Progenitor cell of endocrine pancreas (in vitro differentiated cells): ENCODE results near the gene SACM1L. TPM values are rescaled to one million over a fixed set of nuclear protein-coding genes. Genes with fewer than 3 reads are reported as not detected.
A peak's percentile ranks its signal among the peaks of the same experiment; 100 is the strongest.

Source experiments
- DNase-seq: peaks from one replicate; pipeline ENCODE4 v3.0.0; 2021; ENCODE audit warnings: low spot score; ENCODE audit not compliant: unreplicated experiment
- H3K27ac Mint-ChIP-seq: 2 replicates; pipeline ENCODE4 v1.8.0; 2021; ENCODE audit warnings: mild to moderate bottlenecking, moderate library complexity, mixed read lengths
- H3K27me3 Mint-ChIP-seq: 2 replicates; pipeline ENCODE4 v1.8.0; 2021; ENCODE audit warnings: mixed read lengths
- H3K36me3 Mint-ChIP-seq: 2 replicates; pipeline ENCODE4 v1.8.0; 2022; ENCODE audit warnings: mixed read lengths; ENCODE audit not compliant: insufficient read depth
- H3K4me1 Mint-ChIP-seq: 2 replicates; pipeline ENCODE4 v1.8.0; 2021; ENCODE audit warnings: low read depth, mixed read lengths
- H3K4me3 Mint-ChIP-seq: 2 replicates; pipeline ENCODE4 v1.8.0; 2021; ENCODE audit warnings: low read depth, mild to moderate bottlenecking, moderate library complexity, mixed read lengths
- H3K9me3 Mint-ChIP-seq: 2 replicates; pipeline ENCODE4 v1.8.0; 2021; ENCODE audit warnings: low read depth, mixed read lengths
- long read RNA-seq: library from polyadenylated mRNA; unstranded; transcript quantifications from one replicate; pipeline ENCODE4 v2.0.0, GENCODE V29; 2020
- total RNA-seq: library from RNA; stranded (reverse); gene quantifications from 2 replicates; pipeline ENCODE4 v1.2.1, GENCODE V29; 2021
- TF ChIP-seq, protein P1 (sequence below): fragments of 200-600 bp; sonication (generic); IDR thresholded peaks from one replicate; pipeline ENCODE4 v1.5.0; 2021; ENCODE audit warnings: antibody characterized with exemption, mild to moderate bottlenecking; ENCODE audit not compliant: unreplicated experiment

The SACM1L gene, protein sequence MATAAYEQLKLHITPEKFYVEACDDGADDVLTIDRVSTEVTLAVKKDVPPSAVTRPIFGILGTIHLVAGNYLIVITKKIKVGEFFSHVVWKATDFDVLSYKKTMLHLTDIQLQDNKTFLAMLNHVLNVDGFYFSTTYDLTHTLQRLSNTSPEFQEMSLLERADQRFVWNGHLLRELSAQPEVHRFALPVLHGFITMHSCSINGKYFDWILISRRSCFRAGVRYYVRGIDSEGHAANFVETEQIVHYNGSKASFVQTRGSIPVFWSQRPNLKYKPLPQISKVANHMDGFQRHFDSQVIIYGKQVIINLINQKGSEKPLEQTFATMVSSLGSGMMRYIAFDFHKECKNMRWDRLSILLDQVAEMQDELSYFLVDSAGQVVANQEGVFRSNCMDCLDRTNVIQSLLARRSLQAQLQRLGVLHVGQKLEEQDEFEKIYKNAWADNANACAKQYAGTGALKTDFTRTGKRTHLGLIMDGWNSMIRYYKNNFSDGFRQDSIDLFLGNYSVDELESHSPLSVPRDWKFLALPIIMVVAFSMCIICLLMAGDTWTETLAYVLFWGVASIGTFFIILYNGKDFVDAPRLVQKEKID
- total RNA-seq = 56.7 and 61.3 TPM in 2 replicates
- long read RNA-seq, transcript SACM1L-201 (20 exons, 3,723 nt) = major isoform, 50 of 76 reads
- long read RNA-seq, partial matches to known transcripts = 16 of 76 reads
- long read RNA-seq, other reads (novel, unspliced or antisense) = 6 of 76 reads

- no peaks in the 10 kb centered on the region for H3K27me3 Mint-ChIP-seq
- DNase-seq = peak; percentile 93
- peak within 1 kb of the TSS; percentile 100 for H3K27ac Mint-ChIP-seq
- no peaks in the 10 kb centered on the region for H3K9me3 Mint-ChIP-seq
- TF ChIP-seq, protein P1, sequence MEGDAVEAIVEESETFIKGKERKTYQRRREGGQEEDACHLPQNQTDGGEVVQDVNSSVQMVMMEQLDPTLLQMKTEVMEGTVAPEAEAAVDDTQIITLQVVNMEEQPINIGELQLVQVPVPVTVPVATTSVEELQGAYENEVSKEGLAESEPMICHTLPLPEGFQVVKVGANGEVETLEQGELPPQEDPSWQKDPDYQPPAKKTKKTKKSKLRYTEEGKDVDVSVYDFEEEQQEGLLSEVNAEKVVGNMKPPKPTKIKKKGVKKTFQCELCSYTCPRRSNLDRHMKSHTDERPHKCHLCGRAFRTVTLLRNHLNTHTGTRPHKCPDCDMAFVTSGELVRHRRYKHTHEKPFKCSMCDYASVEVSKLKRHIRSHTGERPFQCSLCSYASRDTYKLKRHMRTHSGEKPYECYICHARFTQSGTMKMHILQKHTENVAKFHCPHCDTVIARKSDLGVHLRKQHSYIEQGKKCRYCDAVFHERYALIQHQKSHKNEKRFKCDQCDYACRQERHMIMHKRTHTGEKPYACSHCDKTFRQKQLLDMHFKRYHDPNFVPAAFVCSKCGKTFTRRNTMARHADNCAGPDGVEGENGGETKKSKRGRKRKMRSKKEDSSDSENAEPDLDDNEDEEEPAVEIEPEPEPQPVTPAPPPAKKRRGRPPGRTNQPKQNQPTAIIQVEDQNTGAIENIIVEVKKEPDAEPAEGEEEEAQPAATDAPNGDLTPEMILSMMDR = no peak
- H3K4me1 Mint-ChIP-seq = peaks cover 35% of the 10 kb centered on the region
- H3K4me3 Mint-ChIP-seq = peak within 1 kb of the TSS; percentile 91
- H3K36me3 Mint-ChIP-seq = peaks cover 9% of the 10 kb centered on the region
Measured at GRCh38 chr3:45688882-45689786, at the start of gene SACM1L. TSS of gene SACM1L (plus strand) at chr3:45689396. CDS start at chr3:45689466, 70 bp downstream.

GRCh38 chr3:45640091-45640507 lies 49.1 kb upstream of the SACM1L start:
- H3K36me3 Mint-ChIP-seq = peaks cover 13% of the 10 kb centered on the region
- H3K27ac Mint-ChIP-seq = no peak overlapping the region
- H3K4me1 Mint-ChIP-seq = peaks cover 9% of the 10 kb centered on the region
- DNase-seq = no peak
- H3K27me3 Mint-ChIP-seq = no peaks in the 10 kb centered on the region
- no peaks in the 10 kb centered on the region for H3K9me3 Mint-ChIP-seq
- H3K4me3 Mint-ChIP-seq = no peak overlapping the region
- TF ChIP-seq, protein P1 = no peak

DNA sequence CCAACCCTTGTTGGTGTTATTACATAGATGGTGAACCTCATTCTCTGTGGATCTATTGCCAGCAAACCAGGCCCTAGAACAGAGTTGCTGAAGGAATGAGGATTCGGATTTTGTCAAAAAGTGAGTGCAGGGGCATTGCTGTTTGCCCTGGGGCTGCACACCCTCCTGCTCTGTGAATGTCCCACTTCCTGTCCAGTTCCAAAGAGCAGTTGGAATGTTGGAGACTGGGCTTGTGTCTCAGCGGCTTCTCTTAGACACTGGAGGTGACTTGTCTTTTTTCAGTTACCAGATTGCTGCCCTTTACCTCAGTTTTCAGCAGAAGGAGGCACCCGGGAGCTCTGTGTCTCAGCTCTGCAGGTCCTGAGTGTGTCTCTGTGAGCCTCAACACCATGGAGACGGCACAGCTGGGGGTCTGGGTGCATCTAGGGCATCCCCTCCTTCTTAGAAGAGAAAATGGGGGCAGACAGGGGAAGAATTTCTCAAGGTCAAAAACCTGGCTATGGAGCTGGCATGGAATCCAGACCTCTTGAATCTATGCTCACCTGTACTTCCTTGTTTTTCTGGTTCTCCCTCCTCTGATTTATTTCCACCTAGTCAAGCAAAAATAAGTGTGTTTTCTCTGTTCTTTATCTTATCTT lies 48.4 kb upstream of the SACM1L start:
- H3K27ac Mint-ChIP-seq = no peak overlapping the region
- H3K9me3 Mint-ChIP-seq = no peaks in the 10 kb centered on the region
- peaks cover 9% of the 10 kb centered on the region for H3K4me1 Mint-ChIP-seq
- no peak for DNase-seq
- no peaks in the 10 kb centered on the region for H3K27me3 Mint-ChIP-seq
- peaks cover 13% of the 10 kb centered on the region for H3K36me3 Mint-ChIP-seq
- H3K4me3 Mint-ChIP-seq = no peak overlapping the region
- TF ChIP-seq, protein P1 = no peak

GRCh38 chr3:45641756-45642155 lies 47.4 kb upstream of the SACM1L start:
- DNase-seq = no peak
- TF ChIP-seq, protein P1 = no peak
- Mint-ChIP-seq H3K9me3 (no peaks in the 10 kb centered on the region), H3K4me3 (no peak overlapping the region), H3K36me3 (peaks cover 12% of the 10 kb centered on the region), H3K27ac (no peak overlapping the region), H3K4me1 (peaks cover 9% of the 10 kb centered on the region), H3K27me3 (no peaks in the 10 kb centered on the region)
